Activated CD4-positive, alpha-beta T cell treated with anti-CD3 and anti-CD28 coated beads for 4 hours (primary cell): ENCODE measurements around the gene NAT16.
A peak's percentile ranks its signal among the peaks of the same experiment; 100 is the strongest.
"Not testable (repeated sequence)": the region's sequence is repeated elsewhere in the genome, so short reads cannot be mapped to it uniquely, and the experiment has no call there.

Experiments used
- DNase-seq, 2 donors: peaks; one replicate each; pipeline ENCODE4 v3.0.0-alpha.2; 2020

Gene NAT16

DNA sequence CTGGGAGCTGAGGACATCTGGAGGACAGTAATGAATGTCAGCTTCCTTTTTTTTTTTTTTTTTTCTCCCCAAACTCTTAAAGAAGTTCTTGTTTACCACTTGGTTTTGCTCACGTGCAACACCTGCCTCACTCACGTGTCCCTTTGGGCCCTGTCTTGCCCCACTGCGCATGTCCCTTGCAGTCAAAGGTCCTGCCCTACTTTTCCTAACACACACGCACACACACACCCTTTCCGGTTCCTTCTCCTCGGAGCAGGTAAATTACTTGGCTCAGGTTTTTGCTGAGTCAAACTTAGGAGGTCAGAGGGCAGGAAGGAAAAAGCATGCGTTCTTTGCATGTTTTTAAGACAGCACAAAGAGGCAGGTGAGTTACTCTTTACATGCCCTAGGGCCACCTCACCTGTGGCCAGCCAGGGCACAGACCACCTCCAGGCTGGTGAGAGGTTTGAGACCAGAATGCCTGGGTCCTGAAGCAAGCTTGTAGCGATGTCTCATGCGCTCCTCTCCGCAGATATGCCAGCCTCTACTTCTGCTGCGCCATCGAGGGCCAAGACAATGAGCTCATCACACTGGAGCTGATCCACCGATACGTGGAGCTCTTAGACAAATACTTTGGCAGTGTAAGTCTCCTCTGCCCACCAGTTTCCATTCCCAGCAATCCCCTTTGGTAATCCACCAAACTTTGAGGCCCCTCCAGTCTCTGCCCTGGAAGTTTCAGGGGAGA lies 23.1 kb downstream of the NAT16 start:
- DNase-seq = no peak

- DNase-seq = no peak
These were observed 23.8 kb downstream of the NAT16 start for GRCh38 chr7:101156277-101156676.

DNA sequence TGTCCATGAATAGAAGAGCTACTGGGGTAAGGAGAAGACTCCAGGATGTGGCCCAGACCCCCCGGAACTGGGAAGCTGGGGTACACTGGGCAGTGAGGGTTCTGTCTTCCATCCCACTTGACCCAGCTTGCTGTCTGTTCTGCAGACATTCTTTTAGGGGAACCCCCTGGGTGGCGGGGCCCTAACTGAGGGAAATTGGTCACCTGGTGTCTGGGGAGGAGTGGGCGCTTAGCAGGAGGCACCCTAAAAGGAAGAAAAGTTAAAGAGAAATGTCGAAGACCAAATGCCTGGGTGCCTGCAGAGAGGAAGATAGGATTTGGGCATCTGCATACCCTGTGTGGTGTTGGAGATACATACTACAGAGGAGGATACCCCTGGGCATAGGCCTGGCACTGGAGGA lies 24.8 kb downstream of the NAT16 start:
- no peak for DNase-seq

DNA sequence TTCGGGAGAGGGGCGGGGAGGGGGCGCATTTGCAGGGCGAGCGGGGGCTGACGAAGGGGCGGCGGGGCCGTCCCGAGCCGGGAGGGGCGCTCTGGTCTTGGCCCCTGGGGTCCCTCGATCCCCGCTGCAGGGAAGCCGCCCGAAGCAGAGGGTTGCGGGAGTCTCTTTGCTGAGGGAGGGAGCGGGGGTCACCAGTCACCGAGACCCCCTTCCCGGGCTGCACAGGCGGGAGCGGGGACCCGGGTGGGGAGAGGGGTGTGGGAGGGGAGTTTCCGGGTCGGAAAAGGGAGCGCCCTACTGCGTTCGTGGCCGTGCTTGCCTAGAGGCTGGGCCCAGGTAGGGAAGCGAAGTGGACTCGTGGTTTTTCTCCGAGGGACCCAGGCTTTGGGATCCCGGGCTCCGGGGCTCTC lies 25.4 kb downstream of the NAT16 start:
- DNase-seq = no peak

GRCh38 chr7:101153969-101154692 lies 26.0 kb downstream of the NAT16 start, which contains the start of gene AP1S1:
Gene AP1S1, plus strand, starts transcription at chr7:101154476. Its CDS starts 39 bp downstream, at chr7:101154515.
- peak; percentile 93 to 96 for DNase-seq

DNA sequence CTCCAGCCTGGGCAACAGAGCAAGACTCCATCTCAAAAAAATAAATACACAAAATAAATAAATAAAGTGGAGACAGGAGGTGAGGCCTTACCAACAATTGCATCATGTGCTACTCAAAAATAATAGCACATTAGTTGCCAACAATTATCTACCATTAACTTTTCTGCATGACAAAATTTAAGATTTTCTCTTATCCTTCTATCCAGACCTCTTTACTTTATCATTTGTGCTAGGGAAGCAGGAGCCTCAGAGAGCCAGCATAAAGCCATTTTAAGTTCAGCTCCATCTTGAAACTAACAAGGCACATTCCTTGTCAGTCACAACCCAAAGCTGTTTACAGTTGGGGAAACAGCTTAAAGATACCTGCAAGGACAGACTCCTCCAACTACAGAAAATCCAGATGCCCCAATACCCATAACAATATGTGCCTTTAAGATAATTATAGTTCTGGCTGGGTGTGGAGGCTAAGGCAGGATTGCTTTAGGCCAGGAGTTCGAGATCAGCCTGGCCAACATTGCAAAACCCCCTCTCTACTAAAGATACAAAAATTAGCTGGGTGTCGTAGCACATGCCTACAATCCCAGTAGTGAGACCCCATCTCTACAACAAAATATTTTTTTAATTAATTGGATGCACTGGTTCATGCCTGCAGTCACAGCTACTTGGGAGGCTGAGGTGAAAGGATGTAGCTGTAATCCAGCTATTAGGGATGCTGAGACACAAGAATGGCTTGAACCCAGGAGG lies 28.0 kb downstream of the NAT16 start:
- no peak for DNase-seq

DNA sequence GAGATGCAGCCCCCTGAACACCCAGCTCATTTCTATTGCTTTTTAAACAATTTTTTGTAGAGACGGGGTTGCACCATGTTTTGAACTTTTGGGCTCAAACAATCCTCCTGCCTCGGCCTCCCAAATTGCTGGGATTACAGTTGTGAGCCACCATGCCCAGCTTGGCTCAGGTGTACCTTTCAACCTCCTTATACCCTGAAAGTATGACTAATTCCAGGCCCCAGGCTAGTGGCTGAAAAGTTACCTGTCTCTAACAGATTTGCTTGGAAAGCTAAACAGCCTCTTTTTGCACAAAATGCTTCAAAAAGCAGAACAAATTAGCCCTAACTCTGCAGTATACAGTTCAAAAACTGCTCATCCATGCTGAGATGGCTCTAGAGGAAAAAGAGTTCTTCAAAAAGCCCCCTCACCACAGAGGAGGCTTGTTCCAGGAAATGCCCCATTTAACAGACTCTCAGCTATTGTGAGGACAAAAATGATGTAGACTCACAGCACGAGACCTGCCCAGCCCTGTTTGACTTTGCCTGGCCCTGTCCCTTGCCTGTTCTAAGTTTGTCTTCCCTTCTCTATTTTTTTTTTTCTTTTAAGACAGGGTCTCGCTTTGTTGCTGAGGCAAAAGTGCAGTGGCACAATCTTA lies 39.2 kb downstream of the NAT16 start:
- DNase-seq = no peak

- DNase-seq = no peak
These were observed 39.8 kb downstream of the NAT16 start for GRCh38 chr7:101140339-101140699.

GRCh38 chr7:101138213-101138870 lies 41.8 kb downstream of the NAT16 start:
- DNase-seq = peak; percentile 88 to 91

DNA sequence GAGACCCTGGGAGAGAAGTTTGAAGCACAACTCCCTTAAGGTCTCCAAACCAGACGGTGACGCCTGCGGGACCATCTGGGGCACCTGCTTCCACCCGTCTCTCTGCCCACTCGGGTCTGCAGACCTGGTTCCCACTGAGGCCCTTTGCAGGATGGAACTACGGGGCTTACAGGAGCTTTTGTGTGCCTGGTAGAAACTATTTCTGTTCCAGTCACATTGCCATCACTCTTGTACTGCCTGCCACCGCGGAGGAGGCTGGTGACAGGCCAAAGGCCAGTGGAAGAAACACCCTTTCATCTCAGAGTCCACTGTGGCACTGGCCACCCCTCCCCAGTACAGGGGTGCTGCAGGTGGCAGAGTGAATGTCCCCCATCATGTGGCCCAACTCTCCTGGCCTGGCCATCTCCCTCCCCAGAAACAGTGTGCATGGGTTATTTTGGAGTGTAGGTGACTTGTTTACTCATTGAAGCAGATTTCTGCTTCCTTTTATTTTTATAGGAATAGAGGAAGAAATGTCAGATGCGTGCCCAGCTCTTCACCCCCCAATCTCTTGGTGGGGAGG lies 42.4 kb downstream of the NAT16 start:
- DNase-seq = no peak

GRCh38 chr7:101134399-101134980 lies 45.6 kb downstream of the NAT16 start:
- no peak for DNase-seq

DNA sequence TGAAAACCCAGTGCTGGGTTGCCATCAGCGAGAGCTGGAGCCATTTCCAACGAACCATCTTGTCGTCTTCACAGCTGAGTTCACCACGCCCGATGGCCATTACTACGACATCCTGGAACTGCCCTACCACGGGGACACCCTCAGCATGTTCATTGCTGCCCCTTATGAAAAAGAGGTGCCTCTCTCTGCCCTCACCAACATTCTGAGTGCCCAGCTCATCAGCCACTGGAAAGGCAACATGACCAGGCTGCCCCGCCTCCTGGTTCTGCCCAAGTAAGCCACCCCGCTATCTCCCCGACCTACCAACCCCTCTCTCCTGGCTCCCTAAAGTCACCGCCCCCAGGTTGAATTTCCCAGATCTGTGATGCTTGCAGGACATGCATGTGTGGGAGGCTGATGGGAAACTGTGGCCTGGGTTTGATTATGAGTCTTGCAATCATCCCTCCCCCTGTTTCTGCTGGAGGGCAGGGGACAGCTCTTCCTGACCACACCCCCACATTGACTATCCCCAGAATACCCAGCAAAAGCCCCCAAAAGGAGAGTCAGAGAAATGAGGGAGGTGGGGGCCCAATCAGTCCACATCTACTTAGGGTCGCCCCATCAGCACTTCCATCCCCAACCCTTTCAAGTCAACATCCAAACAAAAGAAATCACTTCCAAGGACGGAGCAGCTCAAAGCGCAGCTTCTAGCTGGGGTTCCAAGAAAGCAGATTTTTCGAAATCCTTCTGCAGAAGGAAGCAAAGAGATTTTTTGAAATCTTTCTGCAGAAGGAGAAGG lies 46.3 kb downstream of the NAT16 start:
- no peak for DNase-seq

DNA sequence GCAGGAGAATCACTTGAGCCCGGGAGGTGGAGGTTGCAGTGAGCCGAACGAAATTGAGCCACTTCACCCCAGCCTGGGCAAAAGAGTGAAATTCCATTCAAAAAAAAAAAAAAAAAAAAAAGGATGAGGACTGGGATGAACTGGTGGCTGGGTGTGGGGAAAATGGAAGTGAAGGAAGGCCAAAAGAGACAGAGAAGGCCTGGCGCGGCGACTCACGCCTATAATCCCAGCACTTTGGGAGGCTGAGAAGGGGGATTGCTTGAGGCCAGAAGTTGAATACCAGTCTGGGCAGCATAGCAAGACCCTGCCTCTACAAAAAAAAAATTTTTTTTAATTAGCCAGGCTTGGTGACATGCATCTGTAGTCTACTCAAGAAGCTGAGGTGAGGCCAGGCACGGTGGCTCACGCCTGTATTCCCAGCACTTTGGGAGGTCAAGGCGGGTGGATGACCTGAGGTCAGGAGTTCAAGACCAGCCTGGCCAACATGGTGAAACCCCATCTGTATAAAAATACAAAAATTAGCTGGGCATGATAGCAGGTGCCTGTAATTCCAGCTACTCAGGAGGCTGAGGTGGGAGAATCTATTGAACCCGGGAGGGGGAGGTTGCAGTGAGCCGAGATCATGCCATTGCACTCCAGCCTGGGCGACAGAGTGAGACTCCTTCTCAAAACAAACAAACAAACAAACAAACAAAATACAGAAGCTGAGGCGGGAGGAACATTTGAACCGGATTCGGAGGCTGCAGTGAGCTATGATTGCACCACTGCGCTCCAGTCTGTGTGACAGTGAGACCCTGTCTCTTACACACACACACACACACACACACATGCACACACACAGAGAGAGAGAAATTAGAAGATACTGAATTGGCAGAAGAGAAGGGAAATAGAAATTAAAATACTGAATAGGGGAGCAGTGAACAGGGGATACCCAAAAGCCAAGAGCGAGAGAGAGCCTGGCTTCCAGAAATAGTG lies 47.2 kb downstream of the NAT16 start:
- not testable (repeated sequence) for DNase-seq

GRCh38 chr7:101129603-101130117 lies 50.4 kb downstream of the NAT16 start:
- DNase-seq = no peak

GRCh38 chr7:101128040-101128834 lies 51.9 kb downstream of the NAT16 start:
- no peak for DNase-seq

GRCh38 chr7:101127460-101128039 lies 52.5 kb downstream of the NAT16 start:
- no peak for DNase-seq

GRCh38 chr7:101126651-101127459 lies 53.2 kb downstream of the NAT16 start, which contains the start of gene SERPINE1:
Gene SERPINE1, plus strand, starts transcription at chr7:101127104. Its CDS starts 1,290 bp downstream, at chr7:101128394.
- DNase-seq = peak; percentile 37 to 56
